Skeletal muscle satellite cell (primary cell): ENCODE results near the gene ADGRL3.
"Not testable (repeated sequence)": the region's sequence is repeated elsewhere in the genome, so short reads cannot be mapped to it uniquely, and the experiment has no call there.

Experiments used
- H3K27me3 ChIP-seq: 2 replicates; pipeline ENCODE4 v1.7.0; 2013; ENCODE audit warnings: low read length; ENCODE audit not compliant: control insufficient read depth, insufficient read depth
- H3K36me3 ChIP-seq: 2 replicates; pipeline ENCODE4 v1.7.0; 2013; ENCODE audit warnings: mild to moderate bottlenecking, control low read depth, low read length; ENCODE audit not compliant: insufficient read depth
- H3K4me1 ChIP-seq: 2 replicates; pipeline ENCODE4 v1.7.0; 2013; ENCODE audit warnings: low read length; ENCODE audit not compliant: control insufficient read depth, insufficient read depth
- H3K4me2 ChIP-seq: 2 replicates; pipeline ENCODE4 v1.7.0; 2013; ENCODE audit warnings: mild to moderate bottlenecking, low read length
- H3K4me3 ChIP-seq: 2 replicates; pipeline ENCODE4 v1.7.0; 2013; ENCODE audit warnings: low read length
- H3K9ac ChIP-seq: 2 replicates; pipeline ENCODE4 v1.7.0; 2013; ENCODE audit warnings: mild to moderate bottlenecking, low read depth, low read length, moderate library complexity
- H3K9me3 ChIP-seq: replicated peaks from 2 replicates; pipeline ENCODE4 v1.7.0; 2013; ENCODE audit warnings: mild to moderate bottlenecking, control low read depth, low read length

Gene ADGRL3

GRCh38 chr4:61841714-61842113 lies 641.6 kb downstream of the ADGRL3 start:
- no peaks in the 10 kb centered on the region for H3K4me1 ChIP-seq

GRCh38 chr4:61851126-61851525 lies 651.0 kb downstream of the ADGRL3 start:
- Histone ChIP-seq H3K4me1 (no peaks in the 10 kb centered on the region), H3K27me3 (no peaks in the 10 kb centered on the region), H3K4me2 (no peak overlapping the region), H3K4me3 (no peak overlapping the region), H3K9ac (no peak overlapping the region), H3K36me3 (no peaks in the 10 kb centered on the region), H3K9me3 (no peaks in the 10 kb centered on the region)

More at GRCh38 chr4:61841714-61842113, 641.6 kb downstream of the ADGRL3 start:
- no peaks in the 10 kb centered on the region for H3K9me3 ChIP-seq
- no peak overlapping the region for H3K9ac ChIP-seq
- H3K27me3 ChIP-seq, result no peaks in the 10 kb centered on the region
- no peak overlapping the region for H3K4me3 ChIP-seq
- H3K36me3 ChIP-seq, result no peaks in the 10 kb centered on the region
- H3K4me2 ChIP-seq, result no peak overlapping the region

GRCh38 chr4:61852105-61852504 lies 652.0 kb downstream of the ADGRL3 start:
- not testable (repeated sequence) for H3K4me1 ChIP-seq, H3K4me2 ChIP-seq, H3K36me3 ChIP-seq, H3K9ac ChIP-seq, H3K27me3 ChIP-seq, H3K9me3 ChIP-seq, H3K4me3 ChIP-seq

GRCh38 chr4:61853041-61853440 lies 652.9 kb downstream of the ADGRL3 start:
- H3K9ac ChIP-seq, result no peak overlapping the region
- no peaks in the 10 kb centered on the region for H3K4me1 ChIP-seq
- no peaks in the 10 kb centered on the region for H3K27me3 ChIP-seq
- no peaks in the 10 kb centered on the region for H3K9me3 ChIP-seq
- H3K4me2 ChIP-seq, result no peak overlapping the region
- H3K36me3 ChIP-seq, result no peaks in the 10 kb centered on the region
- H3K4me3 ChIP-seq, result no peak overlapping the region

GRCh38 chr4:61860376-61860775 lies 660.2 kb downstream of the ADGRL3 start:
- Histone ChIP-seq H3K4me1 (no peaks in the 10 kb centered on the region), H3K4me2 (no peak overlapping the region), H3K4me3 (no peak overlapping the region), H3K9me3 (no peaks in the 10 kb centered on the region), H3K27me3 (no peaks in the 10 kb centered on the region), H3K9ac (no peak overlapping the region), H3K36me3 (no peaks in the 10 kb centered on the region)

- no peaks in the 10 kb centered on the region for H3K27me3 ChIP-seq
- no peak overlapping the region for H3K4me3 ChIP-seq
- H3K9ac ChIP-seq, result no peak overlapping the region
- H3K9me3 ChIP-seq, result no peaks in the 10 kb centered on the region
- H3K4me1 ChIP-seq, result no peaks in the 10 kb centered on the region
- H3K36me3 ChIP-seq, result no peaks in the 10 kb centered on the region
- no peak overlapping the region for H3K4me2 ChIP-seq
These were observed 664.2 kb downstream of the ADGRL3 start for GRCh38 chr4:61864286-61864685.

GRCh38 chr4:61866378-61867030 lies 666.4 kb downstream of the ADGRL3 start:
- Histone ChIP-seq H3K9ac (no peak overlapping the region), H3K4me3 (no peak overlapping the region), H3K4me2 (no peak overlapping the region), H3K9me3 (no peaks in the 10 kb centered on the region), H3K27me3 (no peaks in the 10 kb centered on the region), H3K36me3 (no peaks in the 10 kb centered on the region), H3K4me1 (no peaks in the 10 kb centered on the region)

GRCh38 chr4:61872983-61873382 lies 672.9 kb downstream of the ADGRL3 start:
- H3K4me3 ChIP-seq, result no peak overlapping the region

GRCh38 chr4:61877266-61877665 lies 677.1 kb downstream of the ADGRL3 start:
- no peak overlapping the region for H3K9ac ChIP-seq
- no peak overlapping the region for H3K4me3 ChIP-seq
- H3K9me3 ChIP-seq, result no peaks in the 10 kb centered on the region
- H3K36me3 ChIP-seq, result no peaks in the 10 kb centered on the region
- H3K4me2 ChIP-seq, result no peak overlapping the region
- no peaks in the 10 kb centered on the region for H3K27me3 ChIP-seq
- no peaks in the 10 kb centered on the region for H3K4me1 ChIP-seq

More at GRCh38 chr4:61872983-61873382, 672.9 kb downstream of the ADGRL3 start:
- Histone ChIP-seq H3K4me2 (no peak overlapping the region), H3K9ac (no peak overlapping the region), H3K27me3 (no peaks in the 10 kb centered on the region), H3K4me1 (no peaks in the 10 kb centered on the region), H3K9me3 (no peaks in the 10 kb centered on the region), H3K36me3 (no peaks in the 10 kb centered on the region)

GRCh38 chr4:61877893-61878292 lies 677.8 kb downstream of the ADGRL3 start:
- Histone ChIP-seq H3K9ac (no peak overlapping the region), H3K9me3 (no peaks in the 10 kb centered on the region), H3K4me1 (no peaks in the 10 kb centered on the region), H3K27me3 (no peaks in the 10 kb centered on the region), H3K4me2 (no peak overlapping the region), H3K36me3 (no peaks in the 10 kb centered on the region), H3K4me3 (no peak overlapping the region)

GRCh38 chr4:61882381-61882780 lies 682.3 kb downstream of the ADGRL3 start:
- H3K27me3 ChIP-seq, result no peaks in the 10 kb centered on the region
- H3K4me2 ChIP-seq, result no peak overlapping the region
- H3K9me3 ChIP-seq, result no peaks in the 10 kb centered on the region
- no peaks in the 10 kb centered on the region for H3K4me1 ChIP-seq
- no peak overlapping the region for H3K4me3 ChIP-seq
- no peaks in the 10 kb centered on the region for H3K36me3 ChIP-seq
- no peak overlapping the region for H3K9ac ChIP-seq

GRCh38 chr4:61886131-61886530 lies 686.0 kb downstream of the ADGRL3 start:
- Histone ChIP-seq H3K4me1 (no peaks in the 10 kb centered on the region), H3K36me3 (no peaks in the 10 kb centered on the region), H3K9ac (no peak overlapping the region), H3K9me3 (no peaks in the 10 kb centered on the region), H3K4me2 (no peak overlapping the region), H3K4me3 (no peak overlapping the region), H3K27me3 (no peaks in the 10 kb centered on the region)
